ENCODE measurements around the gene INS.

Gene INS

GRCh38 chr11:2207212-2207611 is 46.2 kb upstream of the INS start:
- TF ChIP-seq CTCF (conservative IDR thresholded peaks at IDR 0.05; ENCODE audit: low read length): no peak
- no peak for DNase-seq (ENCODE audit: low read depth)

GRCh38 chr11:2205981-2206690 is 45.1 kb upstream of the INS start:
- DNase-seq (ENCODE audit: low read depth): no peak
- no peak overlapping the region for H3K4me3 ChIP-seq (ENCODE audit: low read length)
- no peak for TF ChIP-seq CTCF (conservative IDR thresholded peaks at IDR 0.05; ENCODE audit: low read length)

More at GRCh38 chr11:2207212-2207611, 46.2 kb upstream of the INS start:
- no peak overlapping the region for H3K4me3 ChIP-seq (ENCODE audit: low read length)

- no peak for DNase-seq (ENCODE audit: low read depth)
- H3K4me3 ChIP-seq (ENCODE audit: low read length): no peak overlapping the region
- no peak for TF ChIP-seq CTCF (conservative IDR thresholded peaks at IDR 0.05; ENCODE audit: low read length)
These were observed 44.3 kb upstream of the INS start for GRCh38 chr11:2205214-2205720.

- TF ChIP-seq CTCF (conservative IDR thresholded peaks at IDR 0.05; ENCODE audit: low read length): no peak
- no peak for DNase-seq (ENCODE audit: low read depth)
- H3K4me3 ChIP-seq (ENCODE audit: low read length): no peak overlapping the region
These were observed 43.6 kb upstream of the INS start for GRCh38 chr11:2204361-2205213.

GRCh38 chr11:2203440-2204259 is 42.6 kb upstream of the INS start:
- DNase-seq (ENCODE audit: low read depth): no peak
- TF ChIP-seq CTCF (conservative IDR thresholded peaks at IDR 0.05; ENCODE audit: low read length): no peak
- H3K4me3 ChIP-seq (ENCODE audit: low read length): no peak overlapping the region

- no peak for DNase-seq (ENCODE audit: low read depth)
- H3K4me3 ChIP-seq (ENCODE audit: low read length): no peak overlapping the region
These were observed 42.0 kb upstream of the INS start for GRCh38 chr11:2202900-2203439.

More at GRCh38 chr11:2202900-2203439, 42.0 kb upstream of the INS start:
- TF ChIP-seq CTCF (conservative IDR thresholded peaks at IDR 0.05; ENCODE audit: low read length): no peak

Data from AG10803 (cell line).